LoVo (cell line): ENCODE measurements around the gene MYO1G.

Experiments used
- DNase-seq: peaks from one replicate; pipeline ENCODE4 v3.0.0-alpha.2; 2016; ENCODE audit warnings: low spot score

Gene MYO1G

GRCh38 chr7:44981035-44981706, 2.4 kb upstream of the MYO1G start:
- no peak for DNase-seq

- DNase-seq: no peak
These were observed 1.7 kb upstream of the MYO1G start for GRCh38 chr7:44980393-44981034.

GRCh38 chr7:44979481-44980392, 922 bp upstream of the MYO1G start:
- DNase-seq: no peak

GRCh38 chr7:44977959-44978335, 868 bp downstream of the MYO1G start:
- DNase-seq: no peak

GRCh38 chr7:44977304-44977958, 1.4 kb downstream of the MYO1G start:
- no peak for DNase-seq

- no peak for DNase-seq
These were observed 2.0 kb downstream of the MYO1G start for GRCh38 chr7:44976746-44977196.

GRCh38 chr7:44976040-44976745, 2.6 kb downstream of the MYO1G start:
- no peak for DNase-seq

GRCh38 chr7:44975331-44976039, 3.3 kb downstream of the MYO1G start:
- no peak for DNase-seq

- no peak for DNase-seq
These were observed 4.3 kb downstream of the MYO1G start for GRCh38 chr7:44974549-44974948.

GRCh38 chr7:44973610-44974401, 5.0 kb downstream of the MYO1G start:
- no peak for DNase-seq

- DNase-seq: no peak
These were observed 6.3 kb downstream of the MYO1G start for GRCh38 chr7:44972562-44972961.

GRCh38 chr7:44971902-44972441, 6.8 kb downstream of the MYO1G start:
- no peak for DNase-seq

GRCh38 chr7:44971188-44971901, 7.5 kb downstream of the MYO1G start:
- DNase-seq: no peak

GRCh38 chr7:44970523-44971051, 8.2 kb downstream of the MYO1G start:
- DNase-seq: no peak

GRCh38 chr7:44969701-44970522, 8.9 kb downstream of the MYO1G start:
- DNase-seq: no peak

- DNase-seq: no peak
These were observed 9.6 kb downstream of the MYO1G start for GRCh38 chr7:44969049-44969700.
